GM19395 (cell line): ENCODE data around the gene BRI3BP.
"Not testable (repeated sequence)": the region's sequence is repeated elsewhere in the genome, so short reads cannot be mapped to it uniquely, and the experiment has no call there.

Source experiments
- ATAC-seq: cut with Tn5 transposase; IDR thresholded peaks from one replicate; pipeline ENCODE4 v1.9.1; 2021; ENCODE audit warnings: mild to moderate bottlenecking, moderate library complexity; ENCODE audit not compliant: unreplicated experiment

Gene BRI3BP

GRCh38 chr12:125065021-125065918, 71.8 kb downstream of the BRI3BP start, which contains the start of gene AACS:
AACS (plus strand) TSS chr12:125065435; CDS start chr12:125065585, 150 bp downstream.
- ATAC-seq = peak; percentile 93

DNA sequence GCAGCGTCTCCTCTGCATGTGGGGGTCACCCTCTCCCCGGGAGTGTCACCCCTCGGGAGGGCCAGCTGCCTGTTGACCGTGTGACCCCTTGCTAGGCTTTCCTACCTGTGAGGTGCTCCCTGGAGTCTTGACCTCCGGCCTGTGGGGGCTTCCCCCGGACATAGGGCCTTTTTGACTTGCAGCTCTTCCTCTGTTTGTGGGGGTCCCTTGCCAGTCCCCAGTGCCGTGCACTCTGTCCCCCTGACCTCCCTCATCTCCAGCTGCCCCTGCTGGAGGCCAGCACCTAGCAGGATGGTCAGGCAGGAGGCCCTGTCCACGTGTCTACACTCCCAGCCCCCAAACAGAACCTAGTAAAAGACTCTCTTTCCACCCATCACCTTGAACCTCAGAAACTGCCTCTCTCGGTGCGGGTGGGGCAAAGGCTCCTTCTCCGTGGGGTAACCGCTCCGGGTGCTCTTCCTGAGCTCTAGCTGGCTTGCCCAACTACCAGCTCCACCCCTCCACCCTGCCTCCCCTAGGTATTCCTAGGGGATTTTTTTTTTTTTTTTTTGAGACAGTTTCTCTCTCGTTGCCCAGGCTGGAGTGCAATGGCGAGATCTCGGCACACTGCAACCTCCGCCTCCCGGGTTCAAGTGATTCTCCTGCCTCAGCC, 72.6 kb downstream of the BRI3BP start:
- ATAC-seq = no peak

GRCh38 chr12:125068391-125068790, 74.9 kb downstream of the BRI3BP start:
- ATAC-seq = no peak

DNA sequence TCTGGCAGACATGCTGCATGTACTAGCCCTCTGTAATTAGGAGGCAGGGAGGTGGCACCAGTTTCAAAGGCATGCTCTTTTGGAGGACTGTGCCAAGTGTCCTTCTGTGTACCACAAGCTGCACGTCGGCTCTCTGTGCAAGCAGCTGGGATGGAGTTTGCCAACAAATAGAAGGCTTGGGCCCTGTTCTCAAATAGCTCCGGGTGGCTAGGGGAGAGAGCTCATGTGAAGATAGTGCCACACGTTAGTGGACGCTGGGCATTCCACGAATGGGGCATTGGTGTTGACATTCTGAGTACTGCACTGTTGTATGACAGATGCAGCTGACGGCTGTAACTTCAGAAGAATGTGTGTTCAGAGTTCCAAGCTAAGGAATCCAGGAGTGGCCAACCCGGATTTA, 76.2 kb downstream of the BRI3BP start:
- ATAC-seq = no peak

DNA sequence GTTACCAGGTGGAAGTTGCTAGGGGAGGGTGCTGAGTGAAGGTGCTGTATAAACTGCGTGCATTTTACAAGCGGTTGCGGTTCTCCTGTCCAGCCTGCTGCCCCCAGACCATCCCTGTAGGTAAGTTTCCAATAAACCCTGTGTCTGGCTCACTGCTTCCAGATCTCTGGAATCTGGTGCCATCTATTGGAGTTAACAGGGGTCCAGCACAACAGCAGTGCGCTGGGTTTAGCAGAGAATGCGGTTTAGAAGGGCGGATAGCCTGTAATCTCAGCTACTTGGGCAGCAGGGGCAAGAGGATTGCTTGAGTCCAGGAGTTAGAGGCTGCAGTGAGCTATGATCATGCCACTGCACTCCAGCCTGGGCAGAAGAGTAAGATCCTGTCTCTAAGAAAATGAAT, 76.7 kb downstream of the BRI3BP start:
- no peak for ATAC-seq

DNA sequence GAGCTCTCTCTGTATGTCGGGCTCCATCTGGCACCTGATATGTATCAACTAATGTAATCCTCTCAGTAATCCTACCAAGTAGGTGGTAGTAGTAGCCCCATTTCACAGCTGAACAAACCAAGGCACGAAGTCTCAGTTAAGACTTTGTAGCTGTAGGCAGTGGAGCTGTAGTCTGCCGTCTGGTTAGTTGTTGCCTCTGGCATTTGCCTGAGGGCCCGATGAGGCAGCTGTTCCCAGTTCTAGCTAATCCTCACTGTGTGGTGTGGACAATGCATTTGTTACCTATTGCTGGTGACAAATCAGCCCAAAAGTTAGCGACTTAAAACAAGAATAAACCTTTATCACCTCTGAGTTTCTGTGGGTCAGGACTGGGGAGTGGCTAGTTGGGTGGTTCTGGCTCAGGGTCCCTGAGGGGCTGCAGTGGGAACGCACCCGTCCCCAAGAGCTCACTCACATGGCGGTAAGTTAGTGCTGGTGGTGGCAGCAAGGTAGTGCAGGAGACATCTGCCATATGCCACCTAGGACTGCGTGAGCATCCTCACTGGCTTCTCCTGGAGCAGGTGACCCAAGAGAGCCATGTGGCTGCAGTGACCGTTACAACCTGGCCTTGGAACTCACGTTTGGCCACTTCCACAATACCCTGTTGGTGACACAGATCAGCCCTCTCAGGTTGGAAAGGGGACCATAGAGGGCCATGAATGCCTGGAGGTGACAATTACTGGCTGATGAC, 77.4 kb downstream of the BRI3BP start:
- ATAC-seq = no peak

- no peak for ATAC-seq
Observed at GRCh38 chr12:125071456-125071855, 78.0 kb downstream of the BRI3BP start.

DNA sequence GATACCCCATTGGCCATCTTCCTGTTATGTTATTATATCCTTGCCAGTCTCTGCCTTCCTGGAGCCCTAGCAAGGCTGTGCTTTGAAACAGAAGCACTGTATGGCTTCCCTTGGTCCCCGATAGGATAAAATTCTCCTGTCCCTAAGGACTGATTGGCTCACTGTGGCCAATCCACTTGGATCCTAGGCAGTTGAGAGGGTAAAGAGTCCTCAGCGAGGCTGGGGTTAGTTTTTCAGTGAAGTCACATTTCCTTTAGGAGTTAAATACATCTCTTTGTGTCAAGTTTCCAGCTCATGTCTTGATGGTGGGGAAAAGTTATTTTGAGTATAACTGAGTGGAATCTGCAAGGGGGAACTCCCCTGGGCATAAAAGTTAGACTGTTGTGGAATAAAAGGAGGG, 79.1 kb downstream of the BRI3BP start:
- ATAC-seq = no peak

GRCh38 chr12:125074294-125074693, 80.8 kb downstream of the BRI3BP start:
- not testable (repeated sequence) for ATAC-seq

- no peak for ATAC-seq
Observed at GRCh38 chr12:125076103-125076502, 82.7 kb downstream of the BRI3BP start.

DNA sequence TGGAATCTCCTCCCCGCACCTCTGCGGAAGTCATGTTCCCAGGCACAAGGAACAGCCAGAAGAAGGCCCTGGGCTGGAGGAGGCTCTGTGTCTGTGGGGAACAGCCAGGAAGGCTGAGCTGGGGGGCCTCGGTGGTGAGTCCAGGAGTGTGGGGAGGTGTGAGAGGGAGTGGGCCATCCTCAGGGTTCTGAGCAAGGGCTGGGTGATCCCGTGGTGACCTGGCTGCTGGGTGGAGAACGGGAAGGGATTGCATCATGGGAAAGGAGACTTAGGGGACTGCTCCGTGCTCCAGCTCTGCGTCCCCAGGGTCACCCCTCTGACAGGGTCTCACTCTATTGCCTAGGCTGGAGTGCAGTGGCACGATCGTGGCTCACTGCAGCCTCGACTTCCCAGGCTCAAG, 85.6 kb downstream of the BRI3BP start:
- no peak for ATAC-seq

GRCh38 chr12:125079648-125080645, 86.5 kb downstream of the BRI3BP start:
- no peak for ATAC-seq
